IMR-90 (cell line): ENCODE measurements around the gene CINP. TPM values are rescaled to one million over a fixed set of nuclear protein-coding genes. Genes with fewer than 3 reads are reported as not detected.

ENCODE experiments used
- ATAC-seq: fragments of 200-7000 bp; cut with Tn5 transposase; 2 replicates; pipeline ENCODE4 v1.9.1; 2020; ENCODE audit warnings: low read depth, mild to moderate bottlenecking, moderate library complexity
- BruUV-seq: library from RNA; stranded (reverse); fragments of 400-500 nt; replicated peaks from 2 replicates; lab custom pipeline; 2021; lab: Mats Ljungman, UMichigan
- CTCF ChIA-PET: fragments of 300-600 bp; formaldehyde crosslinking; extraction: SDS; loops from one replicate; lab custom pipeline; 2021; ENCODE audit warnings: antibody characterized with exemption; lab: Yijun Ruan, JAX
- POLR2A ChIA-PET: fragments of 300-600 bp; sonication (Branson Sonifier 250); formaldehyde crosslinking; loops from one replicate; lab custom pipeline; 2022; ENCODE audit warnings: antibody characterized with exemption; ENCODE audit not compliant: unreplicated experiment; lab: Charles Lee
- DNase-seq: peaks from one replicate; pipeline ENCODE4 v3.0.0; 2013
- H2AFZ ChIP-seq: replicated peaks from 2 replicates; pipeline ENCODE3; 2013; ENCODE audit warnings: low read length, mild to moderate bottlenecking; ENCODE audit not compliant: poor library complexity
- H2AK5ac ChIP-seq: 2 replicates; pipeline ENCODE4 v1.6.1; 2013; ENCODE audit warnings: low read depth, low read length, inconsistent platforms
- H2AK9ac ChIP-seq: replicated peaks from 2 replicates; pipeline ENCODE3; 2013; ENCODE audit warnings: mild to moderate bottlenecking, low read depth, low read length, moderate library complexity; ENCODE audit not compliant: poor library complexity
- H2BK120ac ChIP-seq: 2 replicates; pipeline ENCODE4 v1.6.1; 2013; ENCODE audit warnings: low read depth, low read length, inconsistent platforms
- H2BK15ac ChIP-seq: 3 replicates; pipeline ENCODE4 v1.6.1; 2013; ENCODE audit warnings: low read depth, low read length, inconsistent platforms
- H2BK20ac ChIP-seq: 2 replicates; pipeline ENCODE4 v1.6.1; 2013; ENCODE audit warnings: low read depth, mild to moderate bottlenecking, inconsistent platforms, low read length, moderate library complexity
- H2BK5ac ChIP-seq: 2 replicates; pipeline ENCODE4 v1.6.1; 2013; ENCODE audit warnings: mild to moderate bottlenecking, low read depth, low read length, inconsistent platforms; ENCODE audit not compliant: poor library complexity, severe bottlenecking
- H3K14ac ChIP-seq: replicated peaks from 2 replicates; pipeline ENCODE4 v1.6.1; 2013; ENCODE audit warnings: low read depth, low read length, inconsistent platforms
- H3K18ac ChIP-seq: 2 replicates; pipeline ENCODE4 v1.6.1; 2013; ENCODE audit warnings: low read depth, low read length, control low read depth
- H3K23ac ChIP-seq: 2 replicates; pipeline ENCODE4 v1.6.1; 2013; ENCODE audit warnings: low read depth, low read length, inconsistent platforms
- H3K27ac ChIP-seq: 2 replicates; pipeline ENCODE4 v1.5.1; 2013; ENCODE audit warnings: mild to moderate bottlenecking, control low read depth, low read length; ENCODE audit not compliant: insufficient read depth
- H3K27me3 ChIP-seq: 2 replicates; pipeline ENCODE4 v1.6.1; 2013; ENCODE audit warnings: low read length; ENCODE audit not compliant: control insufficient read depth, insufficient read depth
- H3K36me3 ChIP-seq: 2 replicates; pipeline ENCODE4 v1.6.1; 2013; ENCODE audit warnings: low read length, mixed read lengths; ENCODE audit not compliant: control insufficient read depth, insufficient read depth
- H3K4ac ChIP-seq: 2 replicates; pipeline ENCODE4 v1.6.1; 2013; ENCODE audit warnings: low read depth, low read length, inconsistent platforms
- H3K4me1 ChIP-seq: 2 replicates; pipeline ENCODE4 v1.6.1; 2013; ENCODE audit warnings: low read length, mixed read lengths; ENCODE audit not compliant: control insufficient read depth, insufficient read depth
- H3K4me2 ChIP-seq: 2 replicates; pipeline ENCODE4 v1.6.1; 2013; ENCODE audit warnings: low read depth, mild to moderate bottlenecking, control low read depth, low read length, moderate library complexity
- H3K4me3 ChIP-seq: 2 replicates; pipeline ENCODE4 v1.5.1; 2013; ENCODE audit warnings: low read depth, mild to moderate bottlenecking, control low read depth, low read length, moderate library complexity; ENCODE audit not compliant: insufficient read depth
- H3K56ac ChIP-seq: 2 replicates; pipeline ENCODE4 v1.6.1; 2013; ENCODE audit warnings: low read length, inconsistent platforms; ENCODE audit not compliant: insufficient read depth; ENCODE audit errors: extremely low read depth
- H3K79me1 ChIP-seq, 2 experiments: 2 replicates each; pipeline ENCODE4 v1.6.1; 2013; ENCODE audit warnings: low read length in 2 of 2, inconsistent platforms in 1 of 2, low read depth in 1 of 2
- H3K9ac ChIP-seq: 2 replicates; pipeline ENCODE4 v1.6.1; 2013; ENCODE audit warnings: low read depth, low read length, control low read depth
- H3K9me1 ChIP-seq: 2 replicates; pipeline ENCODE4 v1.6.1; 2013; ENCODE audit warnings: low read length, inconsistent platforms; ENCODE audit not compliant: insufficient read depth
- H3K9me3 ChIP-seq: 2 replicates; pipeline ENCODE4 v1.6.1; 2013; ENCODE audit warnings: low read length; ENCODE audit not compliant: control insufficient read depth, insufficient read depth
- H4K20me1 ChIP-seq: 2 replicates; pipeline ENCODE4 v1.6.1; 2013; ENCODE audit warnings: low read length, inconsistent platforms; ENCODE audit not compliant: insufficient read depth
- H4K5ac ChIP-seq: 2 replicates; pipeline ENCODE4 v1.6.1; 2013; ENCODE audit warnings: mild to moderate bottlenecking, low read depth, low read length, control low read depth
- H4K8ac ChIP-seq, 2 experiments: 2 replicates each; pipeline ENCODE4 v1.6.1; 2013; ENCODE audit warnings: low read depth in 2 of 2, low read length in 2 of 2, control low read depth in 1 of 2, inconsistent platforms in 1 of 2
- H4K91ac ChIP-seq: 2 replicates; pipeline ENCODE4 v1.6.1; 2013; ENCODE audit warnings: low read depth, low read length, inconsistent platforms; ENCODE audit not compliant: insufficient read depth
- BHLHE40 ChIP-seq: fragments of 150-350 bp; IDR thresholded peaks from 2 replicates; pipeline ENCODE4 v1.6.1; 2016; ENCODE audit warnings: mild to moderate bottlenecking, low read depth, low read length
- CEBPB ChIP-seq: IDR thresholded peaks from 2 replicates; pipeline ENCODE4 v1.6.1; 2012; ENCODE audit warnings: low read depth, low read length, improper control_type of control experiment
- CHD1 ChIP-seq: IDR thresholded peaks from 2 replicates; pipeline ENCODE4 v1.6.1; 2012; ENCODE audit warnings: low read depth, low read length, improper control_type of control experiment
- CTCF ChIP-seq: conservative IDR thresholded peaks from 2 replicates; pipeline ENCODE4 v1.5.1; 2012; ENCODE audit warnings: mild to moderate bottlenecking, low read depth, low read length, improper control_type of control experiment
- ELK1 ChIP-seq: fragments of 150-350 bp; IDR thresholded peaks from 2 replicates; pipeline ENCODE4 v1.6.1; 2016; ENCODE audit warnings: low read depth, mild to moderate bottlenecking, low read length, moderate library complexity, borderline replicate concordance
- FOS ChIP-seq: fragments of 150-350 bp; IDR thresholded peaks from 2 replicates; pipeline ENCODE4 v1.6.1; 2016; ENCODE audit warnings: low read depth, low read length
- MAFK ChIP-seq: IDR thresholded peaks from 2 replicates; pipeline ENCODE4 v1.6.1; 2012; ENCODE audit warnings: low read depth, low read length, improper control_type of control experiment
- MAZ ChIP-seq: IDR thresholded peaks from 2 replicates; pipeline ENCODE4 v1.6.1; 2012; ENCODE audit warnings: low read depth, mild to moderate bottlenecking, low read length, improper control_type of control experiment, moderate library complexity, borderline replicate concordance
- MXI1 ChIP-seq: IDR thresholded peaks from 2 replicates; pipeline ENCODE4 v1.6.1; 2012; ENCODE audit warnings: low read depth, mild to moderate bottlenecking, low read length, moderate library complexity, borderline replicate concordance
- NFE2L2 ChIP-seq: fragments of 150-350 bp; IDR thresholded peaks from 2 replicates; pipeline ENCODE4 v1.6.1; 2016; ENCODE audit warnings: low read depth, mild to moderate bottlenecking, low read length
- POLR2A ChIP-seq: IDR thresholded peaks from 2 replicates; pipeline ENCODE4 v1.6.1; 2012; ENCODE audit warnings: mild to moderate bottlenecking, low read depth, low read length
- RAD21 ChIP-seq: IDR thresholded peaks from 2 replicates; pipeline ENCODE4 v1.6.1; 2012; ENCODE audit warnings: low read length, improper control_type of control experiment
- RCOR1 ChIP-seq: IDR thresholded peaks from 2 replicates; pipeline ENCODE4 v1.6.1; 2012; ENCODE audit warnings: mild to moderate bottlenecking, low read length, improper control_type of control experiment; ENCODE audit not compliant: insufficient replicate concordance
- RFX5 ChIP-seq: IDR thresholded peaks from 2 replicates; pipeline ENCODE4 v1.8.0; 2012; ENCODE audit warnings: low read depth, mild to moderate bottlenecking, low read length, moderate library complexity
- SMC3 ChIP-seq: fragments of 150-350 bp; IDR thresholded peaks from 2 replicates; pipeline ENCODE4 v1.6.1; 2016; ENCODE audit warnings: low read depth, mild to moderate bottlenecking, antibody characterized with exemption, low read length, moderate library complexity
- USF2 ChIP-seq: fragments of 150-350 bp; IDR thresholded peaks from 2 replicates; pipeline ENCODE4 v1.6.1; 2017; ENCODE audit warnings: mild to moderate bottlenecking, antibody characterized with exemption, low read length, low read depth
- WGBS, 2 experiments: methylation state at CpG; one replicate each; pipeline versions ENCODE4 v1.1.5 to v1.1.7; 2013; ENCODE audit warnings: missing lambda C conversion rate in 2 of 2; ENCODE audit not compliant: insufficient read length in 1 of 2; ENCODE audit errors: extremely low coverage in 2 of 2; 5-methylcytosine and 5-hydroxymethylcytosine counted together
- dilution Hi-C: fragments of 300-500 bp; cut with HindIII; formaldehyde crosslinking; loops from one replicate; pipeline ENCODE4 v1.14.3; 2018; ENCODE audit warnings: low sequenced_read_pairs; ENCODE audit not compliant: unreplicated experiment
- in situ Hi-C: fragments of 300-500 bp; cut with MboI; formaldehyde crosslinking; loops from 3 replicates; pipeline ENCODE4 v1.14.3; 2019; ENCODE audit warnings: low sequenced_read_pairs, inconsistent platforms, mixed read lengths
- intact Hi-C: fragments of 100-400 bp; cut with micrococcal nuclease; formaldehyde crosslinking; loops from 2 replicates; pipeline ENCODE4 v1.10.0; 2022
- polyA plus RNA-seq, 3 experiments: library from polyadenylated mRNA; depleted of rRNA; stranded (reverse); fragments of >200 nt; gene quantifications; 2 replicates each; pipeline ENCODE4 v1.2.3, GENCODE V29; 2012; ENCODE audit warnings: low replicate concordance in 1 of 3
- total RNA-seq: library from RNA; depleted of rRNA; stranded (reverse); fragments of >200 nt; gene quantifications from 2 replicates; pipeline ENCODE4 v1.2.3, GENCODE V29; 2012

CINP gene
- total and polyA plus RNA-seq, 2 of the 4 experiments (the other 2 are of a cell fraction) = 41.9 to 56.4 TPM

- Histone ChIP-seq H4K8ac (no peak overlapping the region), H2AK5ac (no peak overlapping the region), H3K27ac (no peak overlapping the region), H3K4ac (no peak overlapping the region), H4K91ac (no peak overlapping the region), H3K36me3 (peaks cover 50% of the 10 kb centered on the region), H2BK5ac (no peak overlapping the region), H2BK20ac (no peak overlapping the region), H3K9me1 (peaks cover 7% of the 10 kb centered on the region), H3K9ac (no peak overlapping the region), H4K20me1 (no peaks in the 10 kb centered on the region; the same call in 1 of the 2 replicates), H2AK9ac (no peak overlapping the region), H3K4me1 (no peaks in the 10 kb centered on the region), H3K9me3 (no peaks in the 10 kb centered on the region), H3K4me3 (no peak overlapping the region), H2BK120ac (no peak overlapping the region), H3K14ac (no peak overlapping the region), H3K27me3 (no peaks in the 10 kb centered on the region), H3K23ac (no peak overlapping the region), H2BK15ac (no peak overlapping the region), H3K56ac (no peak overlapping the region), H3K79me1 (peaks cover 5 to 8% of the 10 kb centered on the region in 2 experiments; a peak in 3 of 4 replicates), H3K18ac (no peak overlapping the region), H3K4me2 (no peak overlapping the region), H2AFZ (no peak overlapping the region), H4K5ac (no peak overlapping the region)
- DNase-seq (no peak), ATAC-seq (no peak)
- ChIA-PET CTCF (no interaction called here), POLR2A (interaction anchor here (0.9 kb wide), 1 partner anchor 11 kb away, joined by 3 read pairs; no protein-coding TSS in a partner anchor)
- WGBS, 2 experiments = 100% methylated on average over 6 of the region's 10 CpGs; no CpG with 5 or more reads in 1 of the 2 experiments
- TF ChIP-seq NFE2L2 = no peak
- TF ChIP-seq ELK1 = no peak
- no peak for TF ChIP-seq CEBPB
- TF ChIP-seq MXI1 = no peak
- TF ChIP-seq CTCF = no peak
- no peak for TF ChIP-seq USF2
- no peak for TF ChIP-seq BHLHE40
- no peak for TF ChIP-seq RFX5
- TF ChIP-seq MAFK = no peak
- TF ChIP-seq FOS = no peak
- TF ChIP-seq CHD1 = no peak
- TF ChIP-seq SMC3 = no peak
- TF ChIP-seq RCOR1 = no peak
- TF ChIP-seq POLR2A = no peak
- no peak for TF ChIP-seq RAD21
- no peak for TF ChIP-seq MAZ
- in situ Hi-C loops = no loop called here
- intact Hi-C loops = no loop called here
- BruUV-seq = no TSS peak
- dilution Hi-C loops = no loop called here
Observed at GRCh38 chr14:102351023-102351422, 11.7 kb downstream of the CINP start.
